Liver (tissue), 9 donors: ENCODE results near the gene PAQR9. TPM values are rescaled to one million over a fixed set of nuclear protein-coding genes. Genes with fewer than 3 reads are reported as not detected.

Experiments
- DNase-seq: peaks from one replicate; pipeline ENCODE4 v3.0.0-alpha.2; 2017; ENCODE audit warnings: low spot score
- H3K27ac ChIP-seq, 2 donors: one replicate each; pipeline ENCODE4 v1.7.0; 2013; ENCODE audit warnings: inconsistent platforms in 2 of 2, low read length in 2 of 2, control low read depth in 1 of 2, low read depth in 1 of 2, mild to moderate bottlenecking in 1 of 2
- H3K27me3 ChIP-seq, 4 donors: one replicate each; pipeline versions ENCODE4 v1.6.1 to v1.7.0; 2013; ENCODE audit warnings: low read length in 3 of 4, inconsistent platforms in 1 of 4, mild to moderate bottlenecking in 1 of 4, moderate library complexity in 1 of 4; ENCODE audit not compliant: control insufficient read depth in 4 of 4, insufficient read depth in 4 of 4
- H3K36me3 ChIP-seq, 4 donors: one replicate each; pipeline versions ENCODE4 v1.6.1 to v1.7.0; 2013; ENCODE audit warnings: low read length in 3 of 4, mild to moderate bottlenecking in 3 of 4, low read depth in 1 of 4, moderate library complexity in 1 of 4; ENCODE audit not compliant: control insufficient read depth in 4 of 4, insufficient read depth in 3 of 4
- H3K4me1 ChIP-seq, 4 donors: one replicate each; pipeline versions ENCODE4 v1.6.1 to v1.7.0; 2013; ENCODE audit warnings: low read length in 3 of 4, mild to moderate bottlenecking in 3 of 4, moderate library complexity in 1 of 4; ENCODE audit not compliant: control insufficient read depth in 4 of 4, insufficient read depth in 4 of 4
- H3K4me3 ChIP-seq, 3 donors: one replicate each; pipeline versions ENCODE4 v1.6.1 to v1.7.0; 2013; ENCODE audit warnings: low read length in 3 of 3, control low read depth in 1 of 3, low read depth in 1 of 3, mild to moderate bottlenecking in 1 of 3
- H3K9ac ChIP-seq, 2 donors: one replicate each; pipeline ENCODE4 v1.7.0; 2013; ENCODE audit warnings: low read length in 2 of 2, mild to moderate bottlenecking in 2 of 2, moderate library complexity in 2 of 2, control low read depth in 1 of 2, low read depth in 1 of 2
- H3K9me3 ChIP-seq, 4 donors: one replicate each; pipeline versions ENCODE4 v1.6.1 to v1.7.0; 2013; ENCODE audit warnings: low read length in 3 of 4; ENCODE audit not compliant: control insufficient read depth in 4 of 4
- EGR1 ChIP-seq, 2 donors: IDR thresholded peaks; 2 replicates each; pipeline ENCODE4 v1.6.1; 2016 to 2018; ENCODE audit warnings: antibody characterized with exemption in 2 of 2, low read depth in 2 of 2
- FOXA1 ChIP-seq: IDR thresholded peaks from 2 replicates; pipeline ENCODE4 v1.6.1; 2016; ENCODE audit warnings: antibody characterized with exemption
- FOXA2 ChIP-seq: IDR thresholded peaks from 2 replicates; pipeline ENCODE4 v1.6.1; 2016; ENCODE audit warnings: antibody characterized with exemption
- GABPA ChIP-seq, 2 donors: IDR thresholded peaks in 1 of 2; conservative IDR thresholded peaks in 1 of 2; 2 replicates each; pipeline ENCODE4 v1.6.1; 2016; ENCODE audit warnings: antibody characterized with exemption in 2 of 2, mild to moderate bottlenecking in 1 of 2, moderate library complexity in 1 of 2
- HNF4A ChIP-seq, 2 donors: conservative IDR thresholded peaks; 2 replicates each; pipeline ENCODE4 v1.6.1; 2016; ENCODE audit warnings: antibody characterized with exemption in 2 of 2, mild to moderate bottlenecking in 2 of 2
- HNF4G ChIP-seq: IDR thresholded peaks from 2 replicates; pipeline ENCODE4 v1.6.1; 2016; ENCODE audit warnings: antibody characterized with exemption
- JUND ChIP-seq, 2 donors: IDR thresholded peaks; 2 replicates each; pipeline ENCODE4 v1.6.1; 2016; ENCODE audit warnings: antibody characterized with exemption in 2 of 2
- NR2F2 ChIP-seq: IDR thresholded peaks from 2 replicates; pipeline ENCODE4 v1.6.1; 2016; ENCODE audit warnings: antibody characterized with exemption
- RAD21 ChIP-seq, 2 donors: IDR thresholded peaks; 2 replicates each; pipeline ENCODE4 v1.6.1; 2016; ENCODE audit warnings: antibody characterized with exemption in 2 of 2, mild to moderate bottlenecking in 2 of 2
- RXRA ChIP-seq, 2 donors: IDR thresholded peaks; 2 replicates each; pipeline ENCODE4 v1.6.1; 2017 to 2018; ENCODE audit warnings: antibody characterized with exemption in 2 of 2, mild to moderate bottlenecking in 1 of 2
- SP1 ChIP-seq: IDR thresholded peaks from 2 replicates; pipeline ENCODE4 v1.6.1; 2018; ENCODE audit warnings: antibody characterized with exemption, mild to moderate bottlenecking
- TAF1 ChIP-seq: conservative IDR thresholded peaks from 2 replicates; pipeline ENCODE4 v1.6.1; 2016; ENCODE audit warnings: antibody characterized with exemption, mild to moderate bottlenecking
- YY1 ChIP-seq: IDR thresholded peaks from 2 replicates; pipeline ENCODE4 v1.6.1; 2016; ENCODE audit warnings: antibody characterized with exemption, mild to moderate bottlenecking
- WGBS: extraction: QIAGEN DNeasy Blood & Tissue Kit; methylation state at CpG from one replicate; pipeline ENCODE4 v1.1.7; 2013; 5-methylcytosine and 5-hydroxymethylcytosine counted together
- polyA plus RNA-seq, 2 donors: library from polyadenylated mRNA; stranded (reverse) in 1 of 2; unstranded in 1 of 2; fragments of 200-250 nt in 1 of 2; fragments of >200 nt in 1 of 2; fragmentation: Nextera tagmentation in 1 of 2; extraction: Ambion mirVana in 1 of 2; gene quantifications; one replicate each; pipeline versions ENCODE4 v1.2.1 to v1.2.3, GENCODE V29; 2013 to 2015
- total RNA-seq, 2 donors: library from RNA; depleted of rRNA; stranded (reverse); fragments of >200 nt; gene quantifications; one replicate each; pipeline ENCODE4 v1.2.3, GENCODE V29; 2014
- TF ChIP-seq, protein P1 (sequence below): fragments of 150-350 bp; IDR thresholded peaks from 2 replicates; pipeline ENCODE4 v1.5.1; 2017; ENCODE audit warnings: improper control_type of control experiment, low read depth, low read length; ENCODE audit not compliant: missing input control
- TF ChIP-seq, protein P2 (sequence below): IDR thresholded peaks from 2 replicates; pipeline ENCODE4 v1.6.1; 2016; ENCODE audit warnings: antibody characterized with exemption
- TF ChIP-seq, protein P3 (sequence below): IDR thresholded peaks from 2 replicates; pipeline ENCODE4 v1.6.1; 2016; ENCODE audit warnings: antibody characterized with exemption
- TF ChIP-seq, protein P4 (sequence below): IDR thresholded peaks from 2 replicates; pipeline ENCODE4 v1.6.1; 2016; ENCODE audit warnings: antibody characterized with exemption, mild to moderate bottlenecking
- donor health status: healthy.
- donor health status: healthy.
- donor health status: healthy.
- donor health status: healthy.
- donor health status: healthy.

PAQR9 gene
- total and polyA plus RNA-seq, 4 donors, result 3.6 to 24.3 (median 12.6) TPM

DNA sequence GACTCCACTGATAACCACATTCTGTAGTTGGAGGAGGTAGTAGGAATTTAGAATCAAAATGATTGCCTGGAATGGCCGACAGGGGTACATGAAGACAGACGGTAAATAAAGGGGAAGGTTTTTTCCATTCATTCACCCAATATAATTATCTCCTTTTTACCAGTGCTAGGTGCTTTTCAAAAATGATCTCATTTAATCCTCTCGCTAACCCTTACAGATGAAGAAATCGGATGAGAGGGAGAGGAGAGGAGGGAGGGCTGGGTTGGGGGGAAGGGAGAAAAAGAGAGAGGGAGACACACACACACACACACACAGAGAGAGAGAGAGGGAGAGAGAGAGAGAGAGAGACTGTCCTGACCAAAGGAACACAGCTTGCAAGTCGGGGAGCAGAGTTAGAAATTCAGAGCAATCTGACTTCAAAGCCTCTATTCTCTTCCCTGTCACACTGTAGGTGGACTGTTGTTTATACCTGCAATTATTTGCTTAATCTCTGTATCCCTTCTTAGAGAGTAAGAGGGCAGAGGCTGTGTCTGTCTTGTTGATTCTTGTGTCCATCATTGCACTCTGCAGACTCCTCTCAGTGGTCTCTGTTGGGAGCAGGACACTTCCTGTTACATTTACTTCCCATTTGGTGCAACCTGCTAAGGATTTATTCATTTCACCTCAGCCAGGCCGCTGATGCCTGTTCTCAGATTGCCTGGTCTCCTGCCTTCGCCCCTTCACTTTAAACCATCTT is 18.7 kb upstream of the PAQR9 start:
- no peaks in the 10 kb centered on the region for H3K9me3 ChIP-seq
- H3K9ac ChIP-seq, result no peak overlapping the region
- no peaks in the 10 kb centered on the region for H3K36me3 ChIP-seq
- 82% methylated on average over 7 of the region's 7 CpGs for WGBS
- TF ChIP-seq FOXA1, result no peak
- no peak for TF ChIP-seq JUND (IDR thresholded peaks at IDR 0.05)
- TF ChIP-seq, protein P1, sequence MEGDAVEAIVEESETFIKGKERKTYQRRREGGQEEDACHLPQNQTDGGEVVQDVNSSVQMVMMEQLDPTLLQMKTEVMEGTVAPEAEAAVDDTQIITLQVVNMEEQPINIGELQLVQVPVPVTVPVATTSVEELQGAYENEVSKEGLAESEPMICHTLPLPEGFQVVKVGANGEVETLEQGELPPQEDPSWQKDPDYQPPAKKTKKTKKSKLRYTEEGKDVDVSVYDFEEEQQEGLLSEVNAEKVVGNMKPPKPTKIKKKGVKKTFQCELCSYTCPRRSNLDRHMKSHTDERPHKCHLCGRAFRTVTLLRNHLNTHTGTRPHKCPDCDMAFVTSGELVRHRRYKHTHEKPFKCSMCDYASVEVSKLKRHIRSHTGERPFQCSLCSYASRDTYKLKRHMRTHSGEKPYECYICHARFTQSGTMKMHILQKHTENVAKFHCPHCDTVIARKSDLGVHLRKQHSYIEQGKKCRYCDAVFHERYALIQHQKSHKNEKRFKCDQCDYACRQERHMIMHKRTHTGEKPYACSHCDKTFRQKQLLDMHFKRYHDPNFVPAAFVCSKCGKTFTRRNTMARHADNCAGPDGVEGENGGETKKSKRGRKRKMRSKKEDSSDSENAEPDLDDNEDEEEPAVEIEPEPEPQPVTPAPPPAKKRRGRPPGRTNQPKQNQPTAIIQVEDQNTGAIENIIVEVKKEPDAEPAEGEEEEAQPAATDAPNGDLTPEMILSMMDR, result no peak
- no peak for TF ChIP-seq FOXA2
- TF ChIP-seq RAD21 (IDR thresholded peaks at IDR 0.05), result no peak
- TF ChIP-seq, protein P2, sequence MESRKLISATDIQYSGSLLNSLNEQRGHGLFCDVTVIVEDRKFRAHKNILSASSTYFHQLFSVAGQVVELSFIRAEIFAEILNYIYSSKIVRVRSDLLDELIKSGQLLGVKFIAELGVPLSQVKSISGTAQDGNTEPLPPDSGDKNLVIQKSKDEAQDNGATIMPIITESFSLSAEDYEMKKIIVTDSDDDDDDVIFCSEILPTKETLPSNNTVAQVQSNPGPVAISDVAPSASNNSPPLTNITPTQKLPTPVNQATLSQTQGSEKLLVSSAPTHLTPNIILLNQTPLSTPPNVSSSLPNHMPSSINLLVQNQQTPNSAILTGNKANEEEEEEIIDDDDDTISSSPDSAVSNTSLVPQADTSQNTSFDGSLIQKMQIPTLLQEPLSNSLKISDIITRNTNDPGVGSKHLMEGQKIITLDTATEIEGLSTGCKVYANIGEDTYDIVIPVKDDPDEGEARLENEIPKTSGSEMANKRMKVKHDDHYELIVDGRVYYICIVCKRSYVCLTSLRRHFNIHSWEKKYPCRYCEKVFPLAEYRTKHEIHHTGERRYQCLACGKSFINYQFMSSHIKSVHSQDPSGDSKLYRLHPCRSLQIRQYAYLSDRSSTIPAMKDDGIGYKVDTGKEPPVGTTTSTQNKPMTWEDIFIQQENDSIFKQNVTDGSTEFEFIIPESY, result no peak
- TF ChIP-seq YY1, result no peak
- no peak for TF ChIP-seq HNF4G
- no peak for TF ChIP-seq HNF4A (conservative IDR thresholded peaks at IDR 0.05)
- TF ChIP-seq, protein P3, sequence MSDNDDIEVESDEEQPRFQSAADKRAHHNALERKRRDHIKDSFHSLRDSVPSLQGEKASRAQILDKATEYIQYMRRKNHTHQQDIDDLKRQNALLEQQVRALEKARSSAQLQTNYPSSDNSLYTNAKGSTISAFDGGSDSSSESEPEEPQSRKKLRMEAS, result no peak
- H3K4me1 ChIP-seq, result peaks cover 1 to 21% (median 5%) of the 10 kb centered on the region in 4 donors
- no peak overlapping the region for H3K4me3 ChIP-seq
- no peaks in the 10 kb centered on the region for H3K27me3 ChIP-seq
- DNase-seq, result no peak
- H3K27ac ChIP-seq, result no peak overlapping the region

DNA sequence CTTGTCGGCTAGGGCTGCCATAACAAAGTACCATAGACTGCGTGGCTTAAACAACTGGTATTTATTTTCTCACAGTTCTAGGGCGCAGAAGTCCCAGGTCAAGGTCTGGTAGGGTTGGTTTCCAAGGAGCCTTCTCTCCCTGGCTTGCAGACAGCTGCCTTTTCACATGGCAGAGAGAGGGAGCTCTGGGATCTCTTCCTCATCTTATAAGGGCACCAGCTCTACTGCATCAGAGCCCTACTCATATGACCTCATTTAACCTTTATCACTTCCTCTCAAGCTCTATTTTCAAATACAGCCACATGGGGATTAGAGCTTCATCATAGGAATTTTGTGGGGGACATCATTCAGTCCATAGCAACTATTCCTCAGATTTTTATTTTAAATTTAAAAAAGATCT is 17.6 kb upstream of the PAQR9 start:
- Histone ChIP-seq H3K27me3 (no peaks in the 10 kb centered on the region), H3K27ac (no peak overlapping the region), H3K9ac (no peak overlapping the region), H3K9me3 (no peaks in the 10 kb centered on the region), H3K4me1 (peaks cover 0 to 17% (median 4%) of the 10 kb centered on the region in 4 donors), H3K4me3 (no peak overlapping the region), H3K36me3 (no peaks in the 10 kb centered on the region)
- 63% methylated on average over 3 of the region's 3 CpGs for WGBS
- no peak for DNase-seq
- TF ChIP-seq EGR1 (IDR thresholded peaks at IDR 0.05; ENCODE audit: low read depth in 2 of 2) (no peak), RAD21 (IDR thresholded peaks at IDR 0.05) (no peak), NR2F2 (no peak), TAF1 (no peak), FOXA1 (no peak), HNF4G (no peak), SP1 (no peak), GABPA (IDR thresholded peaks at IDR 0.05 in 1 of 2, conservative IDR thresholded peaks at IDR 0.05 in 1 of 2) (no peak), RXRA (IDR thresholded peaks at IDR 0.05) (no peak), YY1 (no peak), HNF4A (conservative IDR thresholded peaks at IDR 0.05) (no peak), JUND (IDR thresholded peaks at IDR 0.05) (no peak)
- TF ChIP-seq, protein P1, result no peak
- TF ChIP-seq, protein P4, sequence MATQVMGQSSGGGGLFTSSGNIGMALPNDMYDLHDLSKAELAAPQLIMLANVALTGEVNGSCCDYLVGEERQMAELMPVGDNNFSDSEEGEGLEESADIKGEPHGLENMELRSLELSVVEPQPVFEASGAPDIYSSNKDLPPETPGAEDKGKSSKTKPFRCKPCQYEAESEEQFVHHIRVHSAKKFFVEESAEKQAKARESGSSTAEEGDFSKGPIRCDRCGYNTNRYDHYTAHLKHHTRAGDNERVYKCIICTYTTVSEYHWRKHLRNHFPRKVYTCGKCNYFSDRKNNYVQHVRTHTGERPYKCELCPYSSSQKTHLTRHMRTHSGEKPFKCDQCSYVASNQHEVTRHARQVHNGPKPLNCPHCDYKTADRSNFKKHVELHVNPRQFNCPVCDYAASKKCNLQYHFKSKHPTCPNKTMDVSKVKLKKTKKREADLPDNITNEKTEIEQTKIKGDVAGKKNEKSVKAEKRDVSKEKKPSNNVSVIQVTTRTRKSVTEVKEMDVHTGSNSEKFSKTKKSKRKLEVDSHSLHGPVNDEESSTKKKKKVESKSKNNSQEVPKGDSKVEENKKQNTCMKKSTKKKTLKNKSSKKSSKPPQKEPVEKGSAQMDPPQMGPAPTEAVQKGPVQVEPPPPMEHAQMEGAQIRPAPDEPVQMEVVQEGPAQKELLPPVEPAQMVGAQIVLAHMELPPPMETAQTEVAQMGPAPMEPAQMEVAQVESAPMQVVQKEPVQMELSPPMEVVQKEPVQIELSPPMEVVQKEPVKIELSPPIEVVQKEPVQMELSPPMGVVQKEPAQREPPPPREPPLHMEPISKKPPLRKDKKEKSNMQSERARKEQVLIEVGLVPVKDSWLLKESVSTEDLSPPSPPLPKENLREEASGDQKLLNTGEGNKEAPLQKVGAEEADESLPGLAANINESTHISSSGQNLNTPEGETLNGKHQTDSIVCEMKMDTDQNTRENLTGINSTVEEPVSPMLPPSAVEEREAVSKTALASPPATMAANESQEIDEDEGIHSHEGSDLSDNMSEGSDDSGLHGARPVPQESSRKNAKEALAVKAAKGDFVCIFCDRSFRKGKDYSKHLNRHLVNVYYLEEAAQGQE, result no peak
- TF ChIP-seq, protein P2, result no peak
- TF ChIP-seq, protein P3, result no peak
